Activated T-cell treated with anti-CD3 and anti-CD28 coated beads for 1 hour (primary cell): ENCODE data around the gene ABITRAM.
"Not testable (repeated sequence)": the region's sequence is repeated elsewhere in the genome, so short reads cannot be mapped to it uniquely, and the experiment has no call there.

Experiments used
- DNase-seq: peaks from one replicate; pipeline ENCODE4 v3.0.0-alpha.2; 2020; ENCODE audit warnings: low read depth

The ABITRAM gene

DNA sequence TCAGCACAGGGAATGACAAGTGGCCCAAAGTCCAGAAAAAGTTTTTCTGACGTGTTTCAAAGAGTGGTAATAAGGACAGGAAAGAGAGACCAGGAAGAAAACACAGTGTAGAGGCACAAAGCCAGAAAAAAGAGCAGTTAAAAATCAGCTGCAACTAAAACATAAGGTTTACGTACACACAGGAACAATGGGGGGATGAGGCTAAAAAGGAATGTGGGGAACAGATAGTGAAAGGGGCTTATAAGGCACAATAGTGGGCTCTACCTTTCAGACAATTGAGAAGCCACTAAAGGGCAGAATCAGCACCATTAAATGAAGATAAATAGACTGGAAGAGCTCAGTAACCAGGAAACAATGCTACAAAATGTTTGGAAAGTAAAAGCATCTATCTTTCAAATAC is 5.8 kb upstream of the ABITRAM start:
- no peak for DNase-seq

DNA sequence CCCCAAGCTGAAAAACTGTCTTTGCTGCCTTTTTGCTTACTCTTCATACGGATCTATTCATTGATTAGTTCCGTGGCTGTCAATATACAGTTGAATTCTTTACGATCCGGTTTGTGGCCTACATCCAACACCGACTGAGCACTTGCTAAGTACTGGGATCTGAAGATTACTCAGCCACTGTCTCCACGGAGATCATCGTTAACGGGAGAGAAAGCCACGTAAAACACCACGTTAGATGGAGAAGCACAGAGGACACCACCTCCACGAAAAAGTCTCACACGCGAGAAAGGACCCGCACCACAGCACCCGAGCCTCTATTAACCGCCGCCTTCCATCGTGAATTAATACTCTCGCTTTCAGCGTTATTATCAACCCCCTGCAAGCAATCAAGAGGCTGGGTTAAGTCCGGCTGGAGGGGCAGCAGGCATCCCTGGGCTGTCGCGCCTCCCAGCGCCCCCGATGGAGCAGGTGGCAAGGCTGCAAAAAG is 926 bp upstream of the ABITRAM start:
- peak; percentile 4 for DNase-seq

DNA sequence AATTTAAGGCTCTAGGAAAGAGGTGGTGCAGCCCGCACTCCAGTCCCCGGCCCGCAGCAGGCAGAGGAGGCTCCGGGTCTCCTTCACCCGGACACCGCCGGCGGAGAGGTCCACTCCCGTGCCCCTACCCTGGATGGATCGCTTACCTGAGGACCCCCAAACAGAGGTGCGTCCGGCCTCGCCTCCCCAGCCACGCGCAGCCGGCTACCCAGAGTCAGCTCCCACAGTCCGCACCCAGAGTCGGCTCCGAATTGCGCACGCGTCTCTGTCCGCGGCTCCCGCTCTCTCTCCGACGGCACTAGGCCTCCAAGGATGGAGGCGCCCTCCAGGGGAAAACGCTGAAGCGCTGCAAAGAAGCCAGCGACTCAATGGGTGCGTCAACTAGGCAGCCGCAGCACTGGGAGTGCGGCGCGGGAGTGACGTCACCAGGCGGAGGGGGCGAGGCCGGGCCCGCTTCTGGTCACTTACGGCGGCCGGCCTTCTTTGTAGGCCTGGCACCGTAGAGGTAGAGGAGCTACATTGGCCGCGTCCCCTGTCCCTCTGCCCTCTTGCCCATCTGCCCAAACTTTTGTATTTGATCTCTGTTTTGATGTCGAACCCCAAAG is 380 bp upstream of the ABITRAM start, which contains the start of gene ELP1:
ELP1 (minus strand) TSS at position 407 of the 605 bp plus-strand sequence. CDS start 2,978 bp downstream, outside the sequence.
- DNase-seq = peak; percentile 84

DNA sequence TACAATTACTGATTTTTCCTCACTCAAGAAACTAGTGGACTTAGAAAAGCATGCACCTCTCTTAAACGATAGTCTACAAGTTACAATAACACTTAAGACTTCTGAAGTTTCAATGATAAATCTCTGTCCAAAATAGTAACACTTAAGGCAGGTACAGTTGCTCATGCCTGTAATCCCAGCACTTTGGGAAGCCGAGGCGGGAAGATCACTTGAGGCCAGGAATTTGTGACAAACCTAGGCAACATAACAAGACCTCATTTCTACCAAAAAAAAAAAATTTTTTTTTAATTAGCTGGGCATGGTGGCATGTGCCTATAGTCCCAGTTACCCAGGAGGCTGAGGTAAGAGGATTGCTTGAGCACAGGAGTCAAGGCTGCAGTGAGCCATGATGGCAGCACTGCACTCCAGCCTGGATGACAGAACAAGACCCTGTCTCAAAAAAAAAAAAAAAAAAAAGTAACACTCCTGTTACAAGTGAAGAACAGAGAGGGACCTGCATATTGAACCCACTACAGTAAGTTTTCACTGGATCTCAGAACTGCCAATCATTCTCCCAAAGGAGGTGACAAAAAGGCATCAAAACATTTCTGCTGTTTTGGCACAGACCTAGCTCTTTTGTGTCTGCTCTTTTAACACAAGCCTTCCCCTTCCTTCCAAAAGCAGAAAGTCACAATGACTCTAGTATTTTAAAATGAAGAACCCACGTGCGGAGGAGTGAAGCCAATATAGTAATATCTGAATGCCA is 3.5 kb downstream of the ABITRAM start:
- no peak for DNase-seq

DNA sequence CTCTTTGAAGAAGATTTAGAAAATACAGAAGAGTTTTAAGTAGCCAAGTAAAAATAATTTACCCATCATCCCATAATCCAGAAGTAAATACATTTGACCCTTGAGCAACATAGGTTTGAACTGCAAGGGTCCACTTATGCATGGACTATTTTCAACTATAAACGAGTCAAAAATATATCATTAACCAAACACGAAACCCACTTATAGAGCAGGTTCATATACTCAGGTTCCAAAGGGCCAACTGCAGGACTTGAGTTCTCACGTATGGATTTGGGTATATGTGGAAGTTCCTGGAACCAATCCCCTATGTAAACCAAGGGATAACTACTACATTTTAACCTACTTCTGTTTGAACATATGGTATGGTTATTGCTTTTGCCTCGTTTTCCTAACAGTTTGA is 5.8 kb downstream of the ABITRAM start:
- no peak for DNase-seq

DNA sequence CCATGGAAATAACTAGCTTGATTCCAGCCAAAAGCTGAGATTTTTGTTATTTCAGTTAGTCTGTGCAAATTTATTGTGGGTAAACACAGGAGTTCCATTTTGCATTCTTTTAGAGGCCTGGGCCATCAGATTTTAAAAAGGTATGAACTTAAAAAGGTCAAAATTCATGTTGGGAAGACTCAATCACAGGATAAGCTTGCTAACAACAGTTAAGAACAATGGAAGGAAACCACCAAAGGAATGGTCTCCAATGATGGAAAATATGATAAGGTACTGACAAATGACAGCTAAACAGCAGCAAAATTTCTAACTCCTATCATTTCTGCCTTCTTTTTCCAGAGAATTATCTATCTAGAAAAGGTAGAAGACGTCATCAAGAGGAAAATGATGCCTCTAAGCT is 16.0 kb downstream of the ABITRAM start:
- no peak for DNase-seq

DNA sequence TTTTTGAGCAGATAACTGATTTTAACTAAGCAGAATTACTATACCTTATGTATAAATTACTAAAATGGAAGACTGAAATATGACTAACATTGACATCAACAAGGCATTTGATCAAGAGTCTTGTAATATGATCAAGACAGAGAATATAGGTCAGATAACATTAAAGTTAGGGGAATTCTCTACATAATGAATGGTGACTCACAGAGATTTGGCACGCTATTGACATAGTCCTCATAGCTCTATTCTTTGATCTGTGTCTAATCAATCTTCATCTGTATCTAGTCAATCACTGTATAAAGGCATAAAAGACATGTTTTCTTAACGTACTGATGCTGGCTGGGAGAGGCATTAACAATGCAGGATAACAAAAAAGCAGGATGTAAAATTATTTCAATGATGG is 17.4 kb downstream of the ABITRAM start:
- no peak for DNase-seq

DNA sequence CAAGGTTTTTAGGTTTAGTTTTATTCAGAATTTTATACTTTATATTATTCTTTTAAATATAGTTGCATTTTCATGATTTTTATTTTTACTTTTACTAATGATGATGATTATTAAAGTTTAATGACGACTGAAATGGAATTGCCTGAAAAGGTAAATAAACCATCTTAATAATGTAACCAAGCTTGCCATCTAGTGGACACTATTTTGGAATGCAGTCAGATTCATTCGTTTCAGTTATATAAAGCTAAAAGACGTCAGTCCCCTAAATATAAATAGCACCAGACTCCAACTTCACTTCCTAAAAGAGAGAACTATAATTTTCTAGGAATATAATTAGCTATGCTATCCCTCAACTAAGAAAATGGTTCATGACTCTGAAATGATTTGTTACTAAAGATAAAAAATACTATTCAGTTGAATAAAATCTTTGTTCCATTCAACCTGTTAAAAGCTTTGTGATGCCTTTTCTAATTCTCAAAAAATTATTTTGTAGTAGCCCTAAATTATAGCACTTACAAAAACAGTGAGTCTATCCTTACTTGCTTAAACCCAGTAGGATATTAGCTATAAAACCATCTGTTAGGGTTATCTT is 19.9 kb downstream of the ABITRAM start:
- DNase-seq = no peak

DNA sequence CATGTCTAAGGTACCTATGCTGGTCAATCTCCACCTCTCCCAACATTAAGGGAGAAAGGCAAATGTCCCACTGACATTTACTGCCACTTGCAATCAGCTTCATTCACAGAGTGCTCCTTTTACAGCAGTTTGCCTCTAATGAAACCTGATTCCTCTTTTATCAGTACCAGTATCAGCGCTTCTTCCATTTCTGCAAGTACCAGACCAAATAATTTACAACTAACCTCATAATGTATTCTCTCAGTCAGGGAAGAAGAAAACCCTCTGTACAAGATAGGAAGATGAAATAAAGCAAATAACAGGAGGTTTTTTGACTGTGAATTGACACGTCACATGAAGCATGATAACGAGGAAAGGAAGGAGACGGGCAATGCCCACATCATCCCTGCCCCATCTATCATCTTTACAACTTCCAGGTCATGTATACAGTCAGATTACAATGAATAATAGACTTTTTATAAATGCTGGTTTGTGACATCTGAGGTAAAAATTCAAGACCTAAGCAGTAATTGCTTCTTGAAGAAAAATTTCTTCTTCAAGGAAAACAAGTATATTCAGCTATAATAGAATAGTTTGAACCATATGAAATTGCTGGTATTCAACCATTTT is 21.9 kb downstream of the ABITRAM start:
- no peak for DNase-seq

DNA sequence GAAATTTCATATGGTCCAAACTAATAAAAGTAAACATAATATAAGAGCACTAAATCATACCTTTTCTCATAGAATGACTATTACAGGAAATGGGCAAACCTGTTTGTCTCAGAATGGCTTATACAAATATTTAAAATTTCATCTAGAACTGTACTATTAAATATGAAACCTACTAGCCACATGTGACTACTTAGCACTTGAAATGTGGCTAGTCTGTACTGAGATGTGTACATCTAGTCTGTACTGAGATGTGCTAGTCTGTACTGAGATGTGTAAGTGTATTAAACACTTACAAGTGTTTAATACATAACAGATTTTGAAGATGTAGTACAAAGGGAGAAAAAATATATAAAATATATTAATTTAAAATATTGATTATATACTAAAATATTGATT is 22.4 kb downstream of the ABITRAM start:
- DNase-seq = no peak

DNA sequence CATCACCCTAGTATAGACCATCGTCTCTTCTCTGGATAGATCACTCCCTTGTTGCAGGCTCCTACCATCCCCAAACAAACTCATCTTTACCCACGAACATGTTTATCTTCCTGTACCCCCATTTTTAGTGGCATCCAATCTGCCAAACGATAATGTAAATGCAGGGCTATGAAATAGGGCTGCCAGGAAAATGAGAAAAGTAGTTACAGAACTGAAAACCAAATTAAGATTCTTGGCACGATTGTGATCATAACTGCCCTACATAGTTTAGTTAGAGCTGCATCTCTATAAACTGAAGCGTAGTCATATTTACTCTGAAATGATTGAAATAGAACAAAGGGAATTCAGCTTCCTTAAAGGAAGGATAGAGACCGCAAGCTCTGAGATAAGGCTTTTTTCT is 26.1 kb downstream of the ABITRAM start:
- no peak for DNase-seq

DNA sequence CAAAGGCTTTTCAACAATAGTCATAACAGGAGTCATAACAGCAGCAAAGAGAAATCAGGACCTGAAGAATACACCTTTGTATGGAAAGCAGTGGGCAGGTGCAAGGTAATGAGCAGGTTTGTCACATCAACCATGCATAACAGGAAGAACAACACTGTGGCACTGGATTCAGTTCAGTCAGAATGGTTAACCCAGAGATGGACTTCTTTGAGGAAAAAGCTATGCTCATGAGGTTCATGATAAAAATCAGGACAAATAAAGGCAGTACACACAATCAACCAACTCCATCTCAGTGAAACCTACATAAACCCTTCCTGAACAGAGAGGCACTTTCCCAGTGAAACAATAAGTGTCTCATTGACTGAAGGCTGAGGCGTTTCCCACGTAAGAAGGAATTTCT is 27.0 kb downstream of the ABITRAM start:
- no peak for DNase-seq

DNA sequence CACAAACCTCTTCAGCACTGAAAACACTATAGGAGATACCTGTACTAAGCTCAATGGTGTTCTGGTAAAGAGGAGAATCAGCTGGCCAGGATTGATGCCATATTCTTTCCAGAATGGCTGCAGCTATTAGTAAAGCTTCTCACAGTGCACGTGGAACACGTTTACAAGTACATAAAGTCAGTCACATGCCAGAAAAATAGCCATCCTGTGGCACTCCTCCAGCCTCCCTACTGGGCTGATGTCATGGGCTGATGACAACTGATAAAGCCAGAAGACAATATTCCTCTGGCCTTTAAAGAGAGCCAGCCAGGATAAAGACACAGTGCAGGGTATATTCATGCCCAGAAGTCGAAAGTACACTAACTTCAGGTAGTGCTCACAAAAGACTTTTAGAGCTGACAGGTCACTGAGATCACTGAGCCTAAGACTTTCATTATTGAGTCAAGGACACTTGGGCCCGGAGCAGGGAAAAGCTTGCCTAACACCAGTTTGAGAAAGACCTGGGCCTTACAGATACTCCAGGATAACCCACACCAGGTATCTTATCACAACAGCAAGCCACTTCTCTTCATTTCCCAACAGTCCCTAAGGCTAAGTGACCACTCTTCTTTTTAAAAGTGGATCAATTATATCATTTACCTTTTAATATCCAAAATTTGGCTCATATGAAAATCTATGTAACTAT is 29.4 kb downstream of the ABITRAM start:
- DNase-seq = no peak

DNA sequence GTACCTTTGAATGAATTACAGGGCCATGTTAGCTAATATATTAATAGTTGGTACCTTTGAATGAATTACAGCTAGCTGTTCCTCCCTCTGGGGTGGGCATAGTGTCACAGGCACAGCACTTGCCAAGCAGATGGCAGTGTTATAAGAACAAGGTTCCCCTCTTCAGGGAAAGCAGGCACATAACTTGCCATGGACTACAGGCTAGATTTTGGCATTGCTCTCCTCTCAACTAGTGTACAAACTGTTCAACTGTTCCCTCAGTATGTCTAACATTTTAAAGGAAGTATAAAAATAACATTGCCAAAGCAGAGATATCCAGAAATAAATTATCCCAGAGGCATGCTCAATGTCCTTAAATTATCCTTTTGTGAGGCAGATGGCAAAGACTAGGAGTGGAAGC is 33.7 kb downstream of the ABITRAM start:
- no peak for DNase-seq

DNA sequence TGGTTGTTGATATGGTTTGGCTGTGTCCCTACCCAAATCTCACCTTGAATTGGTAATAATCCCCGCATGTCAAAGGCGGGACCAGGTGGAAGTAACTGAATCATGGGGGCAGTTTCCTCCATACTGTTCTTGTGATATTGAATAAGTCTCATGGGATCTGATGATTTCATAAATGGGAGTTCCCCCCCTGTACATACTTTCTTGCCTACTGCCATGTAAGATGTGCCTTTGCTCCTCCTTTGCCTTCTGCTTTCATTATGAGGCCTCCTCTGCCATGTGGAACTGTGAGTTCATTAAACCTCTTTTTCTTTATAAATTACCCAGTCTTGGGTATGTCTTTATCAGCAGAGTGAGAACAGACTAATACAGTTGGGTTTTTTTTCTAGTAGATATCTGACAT is 37.2 kb downstream of the ABITRAM start:
- DNase-seq = not testable (repeated sequence)

DNA sequence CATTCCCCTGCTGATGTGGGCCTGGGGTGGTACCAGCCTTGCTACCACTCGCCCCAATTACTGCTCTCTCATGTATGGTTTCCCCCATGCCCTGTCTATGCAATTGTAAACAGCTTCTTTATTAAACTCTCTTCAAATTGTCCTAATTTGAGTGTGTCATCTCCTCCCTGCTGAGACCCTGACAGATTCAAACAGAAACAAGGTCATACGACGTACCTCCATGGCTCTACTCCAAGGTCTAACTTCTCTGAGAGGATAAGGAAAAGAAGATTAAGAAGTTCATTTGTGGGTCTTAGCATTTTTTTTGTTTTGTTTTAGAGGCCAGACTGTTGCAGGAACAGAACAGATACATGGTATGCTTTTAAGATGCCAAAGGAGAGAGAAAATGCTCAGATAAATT is 38.0 kb downstream of the ABITRAM start:
- DNase-seq = no peak

DNA sequence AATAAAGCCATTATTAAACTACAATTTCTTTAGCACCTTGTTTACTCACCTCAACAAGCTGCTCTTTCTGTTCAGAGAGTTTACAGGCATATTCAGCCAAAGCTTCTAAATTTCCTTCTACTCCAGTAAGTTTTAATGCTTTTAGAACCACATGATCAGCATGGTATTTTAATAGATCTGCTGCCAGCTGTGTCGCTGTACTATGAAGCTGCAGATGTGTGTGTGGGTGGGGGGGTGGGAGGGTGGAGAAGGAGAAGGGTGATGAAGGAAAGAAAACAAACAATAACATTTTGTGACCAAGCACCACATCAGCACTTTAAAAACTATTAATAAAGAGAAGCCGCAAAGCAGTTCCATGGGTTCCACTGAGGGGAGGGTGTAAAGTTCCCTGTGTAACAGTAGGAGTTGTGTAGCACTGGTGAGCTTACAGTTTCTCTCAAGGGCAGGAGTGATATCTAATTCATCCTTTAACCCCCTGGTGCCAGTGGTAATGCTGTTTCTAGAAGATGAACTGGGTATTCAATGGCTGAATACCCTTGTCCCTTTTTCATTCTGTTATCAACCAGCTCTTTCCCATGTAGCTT is 38.5 kb downstream of the ABITRAM start:
- DNase-seq = no peak

DNA sequence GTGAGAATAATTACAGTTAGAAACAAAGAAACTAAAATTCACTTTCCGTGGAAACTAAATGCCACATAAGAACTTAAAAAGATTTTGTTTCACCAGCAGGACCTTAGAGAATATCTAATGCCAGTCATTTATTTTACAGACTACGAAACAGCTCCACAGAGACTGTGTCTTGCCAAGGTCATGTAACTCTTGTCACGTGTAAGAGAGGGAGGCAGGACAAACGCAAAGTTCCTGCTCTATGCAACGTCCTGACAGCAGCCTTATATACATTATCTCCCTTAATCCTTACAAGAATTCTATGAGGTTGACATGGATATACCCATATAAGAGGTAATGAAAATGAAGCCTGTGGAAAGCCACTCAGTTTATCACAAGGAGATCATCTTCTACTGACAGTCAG is 39.7 kb downstream of the ABITRAM start:
- no peak for DNase-seq

DNA sequence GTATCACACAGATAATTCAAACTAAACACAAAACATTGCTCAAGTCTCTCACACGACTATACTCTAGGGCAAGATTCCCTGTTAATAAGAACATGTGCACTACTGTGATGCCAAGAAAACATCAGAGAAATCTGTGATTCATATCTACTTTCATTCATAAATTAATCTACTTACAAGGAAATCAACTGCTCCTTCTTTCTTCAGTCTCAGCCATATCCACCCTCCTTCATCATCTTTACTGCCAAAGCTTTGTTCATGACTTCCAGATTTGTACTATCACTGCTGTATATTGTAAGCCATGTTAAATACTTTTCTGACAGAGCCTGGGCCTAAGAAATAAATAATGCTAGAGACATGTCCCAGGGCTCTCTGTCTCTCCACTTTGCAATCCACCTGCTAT is 44.0 kb downstream of the ABITRAM start:
- no peak for DNase-seq

DNA sequence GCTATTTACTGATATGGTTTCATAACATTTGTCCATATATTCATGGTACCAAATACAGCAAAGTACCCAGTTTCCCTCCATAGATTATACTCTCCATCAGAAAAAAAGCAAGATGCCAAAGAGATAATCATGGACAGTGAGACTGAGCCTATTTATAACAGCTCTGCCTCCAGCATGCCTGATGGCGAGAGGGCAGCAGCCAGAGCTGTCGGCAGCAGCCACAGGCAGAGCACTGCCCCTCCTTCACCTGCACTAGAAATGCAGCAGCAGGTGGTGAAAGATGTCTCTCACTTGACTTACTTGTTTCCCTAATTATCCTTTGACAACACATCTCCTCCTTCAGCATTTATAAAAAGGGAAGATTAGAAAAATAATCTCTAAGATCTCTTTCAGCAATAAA is 46.7 kb downstream of the ABITRAM start:
- no peak for DNase-seq

DNA sequence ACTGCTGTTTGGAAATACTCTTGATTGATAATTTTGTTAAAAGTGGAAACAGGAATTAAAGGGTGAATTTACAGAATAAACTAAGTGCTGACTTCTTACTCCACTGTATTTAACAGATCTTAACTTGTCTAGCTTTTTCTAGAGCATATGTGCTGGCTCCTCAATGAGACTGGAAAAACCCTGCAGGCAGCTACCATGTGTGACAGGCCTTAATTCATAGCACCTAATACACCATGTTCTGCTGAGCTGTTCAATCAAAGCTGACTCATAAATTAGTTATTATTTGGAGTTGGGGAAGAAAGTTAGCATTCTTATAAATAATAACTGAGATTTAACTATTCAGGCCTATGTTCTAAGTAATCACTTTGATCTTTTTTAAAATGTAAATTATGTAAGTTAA is 49.7 kb downstream of the ABITRAM start:
- no peak for DNase-seq
